OCI-LY3 (cell line): ENCODE measurements around the gene ARCN1.

Experiments
- H2AFZ ChIP-seq: fragments of 200-600, 300-600 bp; shearing (Covaris generic); 2 replicates; pipeline ENCODE4 v1.6.0; 2014; ENCODE audit warnings: antibody characterized with exemption, low read depth, low read length
- H3K27ac ChIP-seq: fragments of 200-600, 300-600 bp; sonication (generic); 2 replicates; pipeline ENCODE4 v1.5.1; 2014; ENCODE audit warnings: mild to moderate bottlenecking, low read length, moderate library complexity, mixed read lengths
- H3K27me3 ChIP-seq: fragments of 200-600, 300-600 bp; sonication (generic); 2 replicates; pipeline ENCODE4 v1.6.1; 2014; ENCODE audit warnings: low read depth, low read length, mixed read lengths
- H3K36me3 ChIP-seq: fragments of 200-600, 300-600 bp; sonication (generic); replicated peaks from 2 replicates; pipeline ENCODE3; 2014; ENCODE audit warnings: low read depth, low read length, mixed read lengths
- H3K4me1 ChIP-seq: fragments of 300-600, 200-600 bp; sonication (generic); 2 replicates; pipeline ENCODE4 v1.6.1; 2014; ENCODE audit warnings: low read length, mixed read lengths
- H3K4me2 ChIP-seq: fragments of 200-600, 300-600 bp; sonication (generic); 2 replicates; pipeline ENCODE4 v1.6.1; 2014; ENCODE audit warnings: low read length, mixed read lengths
- H3K4me3 ChIP-seq: fragments of 300-600, 200-600 bp; sonication (generic); 2 replicates; pipeline ENCODE4 v1.5.1; 2014; ENCODE audit warnings: antibody characterized with exemption, mild to moderate bottlenecking, low read length, moderate library complexity
- H3K79me2 ChIP-seq: fragments of 300-600, 200-600 bp; shearing (Covaris generic); 2 replicates; pipeline ENCODE4 v1.6.1; 2014; ENCODE audit warnings: mild to moderate bottlenecking, low read length, mixed read lengths
- H3K9ac ChIP-seq: fragments of 300-600, 200-600 bp; shearing (Covaris generic); 2 replicates; pipeline ENCODE4 v1.6.0; 2014; ENCODE audit warnings: mild to moderate bottlenecking, low read length, moderate library complexity
- H3K9me3 ChIP-seq: fragments of 200-600, 300-600 bp; shearing (Covaris generic); 2 replicates; pipeline ENCODE4 v1.6.1; 2014; ENCODE audit warnings: low read length, mixed read lengths; ENCODE audit not compliant: insufficient read depth
- H4K20me1 ChIP-seq: fragments of 200-600, 300-600 bp; sonication (generic); 2 replicates; pipeline ENCODE4 v1.6.1; 2016; ENCODE audit warnings: low read length, mixed read lengths; ENCODE audit not compliant: insufficient read depth
- CTCF ChIP-seq: fragments of 200-600, 300-600 bp; sonication (generic); IDR thresholded peaks from 2 replicates; pipeline ENCODE4 v1.5.1; 2014; ENCODE audit warnings: antibody characterized with exemption, low read length, low read depth
- EZH2phosphoT487 ChIP-seq: fragments of 200-600 bp; shearing (Covaris generic); IDR thresholded peaks from 2 replicates; pipeline ENCODE4 v1.6.1; 2018; ENCODE audit warnings: antibody characterized with exemption, mixed run types, low read depth

Gene ARCN1

GRCh38 chr11:118628031-118628430, 55.8 kb downstream of the ARCN1 start:
- no peak overlapping the region for H3K27ac ChIP-seq
- no peak overlapping the region for H3K9ac ChIP-seq
- H4K20me1 ChIP-seq: no peaks in the 10 kb centered on the region
- H3K4me3 ChIP-seq: no peak overlapping the region
- no peaks in the 10 kb centered on the region for H3K4me1 ChIP-seq
- TF ChIP-seq EZH2phosphoT487: no peak
- TF ChIP-seq CTCF: no peak
- H3K79me2 ChIP-seq: no peaks in the 10 kb centered on the region
- no peaks in the 10 kb centered on the region for H3K27me3 ChIP-seq
- no peak overlapping the region for H3K4me2 ChIP-seq
- no peaks in the 10 kb centered on the region for H3K36me3 ChIP-seq
- H3K9me3 ChIP-seq: no peaks in the 10 kb centered on the region
- H2AFZ ChIP-seq: no peak overlapping the region

- Histone ChIP-seq H3K27me3 (no peaks in the 10 kb centered on the region), H3K4me2 (no peak overlapping the region), H3K36me3 (no peaks in the 10 kb centered on the region), H3K27ac (no peak overlapping the region), H3K9me3 (no peaks in the 10 kb centered on the region), H2AFZ (no peak overlapping the region), H3K79me2 (no peaks in the 10 kb centered on the region), H3K4me3 (no peak overlapping the region), H3K4me1 (no peaks in the 10 kb centered on the region), H3K9ac (no peak overlapping the region), H4K20me1 (no peaks in the 10 kb centered on the region)
- TF ChIP-seq CTCF: no peak
- TF ChIP-seq EZH2phosphoT487: no peak
These were observed 56.2 kb downstream of the ARCN1 start for GRCh38 chr11:118628432-118628831.

- no peak overlapping the region for H3K4me2 ChIP-seq
- no peaks in the 10 kb centered on the region for H4K20me1 ChIP-seq
- no peak overlapping the region for H3K4me3 ChIP-seq
- H3K79me2 ChIP-seq: no peaks in the 10 kb centered on the region
- H3K9me3 ChIP-seq: no peaks in the 10 kb centered on the region
- H3K4me1 ChIP-seq: no peaks in the 10 kb centered on the region
- H2AFZ ChIP-seq: no peak overlapping the region
- H3K9ac ChIP-seq: no peak overlapping the region
- no peaks in the 10 kb centered on the region for H3K36me3 ChIP-seq
- H3K27ac ChIP-seq: no peak overlapping the region
- TF ChIP-seq CTCF (no peak), EZH2phosphoT487 (no peak)
- no peaks in the 10 kb centered on the region for H3K27me3 ChIP-seq
These were observed 56.8 kb downstream of the ARCN1 start for GRCh38 chr11:118628861-118629549.

- no peak overlapping the region for H3K4me3 ChIP-seq
- TF ChIP-seq CTCF (no peak), EZH2phosphoT487 (no peak)
- no peak overlapping the region for H3K27ac ChIP-seq
- no peaks in the 10 kb centered on the region for H3K4me1 ChIP-seq
- H3K9ac ChIP-seq: no peak overlapping the region
- no peaks in the 10 kb centered on the region for H3K36me3 ChIP-seq
- no peaks in the 10 kb centered on the region for H3K27me3 ChIP-seq
- H3K4me2 ChIP-seq: no peak overlapping the region
- no peak overlapping the region for H2AFZ ChIP-seq
- H3K79me2 ChIP-seq: no peaks in the 10 kb centered on the region
- no peaks in the 10 kb centered on the region for H4K20me1 ChIP-seq
- H3K9me3 ChIP-seq: no peaks in the 10 kb centered on the region
These were observed 57.8 kb downstream of the ARCN1 start for GRCh38 chr11:118629761-118630661.
